Endometrium (tissue), 2 donors: Measurements from ENCODE around the gene LILRA2.
"Not testable (repeated sequence)": the region's sequence is repeated elsewhere in the genome, so short reads cannot be mapped to it uniquely, and the experiment has no call there.

Source experiments
- FAIRE-seq: peaks from 2 replicates; lab custom pipeline; 2012; peaks lifted over from hg19 to GRCh38; lab: Jason Lieb, UNC
- donor health status: control.
- donor health status: control.

LILRA2 gene

DNA sequence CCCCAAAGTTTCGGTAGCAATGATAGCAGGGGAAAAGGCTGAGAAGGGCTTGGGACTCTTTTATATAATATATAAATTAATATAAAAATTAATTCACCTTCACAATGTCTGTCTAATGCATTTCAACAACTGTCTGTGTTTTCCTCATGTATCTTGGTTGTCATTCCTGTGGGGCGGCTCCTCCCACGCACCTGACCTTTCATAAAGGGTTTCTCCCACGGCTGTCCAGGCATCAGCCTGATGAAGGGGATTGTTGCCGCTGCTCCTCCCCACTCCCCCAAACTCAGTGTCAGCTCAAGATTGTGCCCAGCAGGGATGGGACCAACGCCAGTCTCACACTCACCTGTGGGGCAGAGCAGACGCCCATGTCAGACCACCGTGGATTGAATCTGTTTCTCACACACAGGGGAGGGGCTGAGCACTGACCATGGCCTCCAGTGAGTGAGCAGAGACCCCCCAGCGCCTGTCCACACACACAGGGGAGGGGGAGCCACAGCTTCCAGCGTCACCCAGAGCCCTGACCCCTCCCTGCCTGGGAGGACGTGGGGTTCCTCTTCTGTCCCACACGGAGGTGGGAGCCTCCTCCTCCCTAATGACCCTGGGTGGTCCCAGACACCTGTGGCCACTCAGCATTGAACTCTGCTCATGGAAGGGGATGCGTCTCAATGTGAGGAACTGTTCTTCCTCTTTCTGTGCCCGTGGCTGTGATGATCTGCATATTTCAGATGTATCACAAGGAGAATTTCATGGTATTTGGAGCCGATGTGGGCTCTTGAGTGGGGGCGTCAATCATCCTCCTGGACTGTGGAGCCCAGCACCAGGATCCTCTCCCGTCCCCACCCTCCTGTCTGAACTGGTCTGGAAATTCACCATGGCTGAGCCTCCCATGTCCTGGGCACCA lies 1.6 kb upstream of the LILRA2 start:
- FAIRE-seq: not testable (repeated sequence)

DNA sequence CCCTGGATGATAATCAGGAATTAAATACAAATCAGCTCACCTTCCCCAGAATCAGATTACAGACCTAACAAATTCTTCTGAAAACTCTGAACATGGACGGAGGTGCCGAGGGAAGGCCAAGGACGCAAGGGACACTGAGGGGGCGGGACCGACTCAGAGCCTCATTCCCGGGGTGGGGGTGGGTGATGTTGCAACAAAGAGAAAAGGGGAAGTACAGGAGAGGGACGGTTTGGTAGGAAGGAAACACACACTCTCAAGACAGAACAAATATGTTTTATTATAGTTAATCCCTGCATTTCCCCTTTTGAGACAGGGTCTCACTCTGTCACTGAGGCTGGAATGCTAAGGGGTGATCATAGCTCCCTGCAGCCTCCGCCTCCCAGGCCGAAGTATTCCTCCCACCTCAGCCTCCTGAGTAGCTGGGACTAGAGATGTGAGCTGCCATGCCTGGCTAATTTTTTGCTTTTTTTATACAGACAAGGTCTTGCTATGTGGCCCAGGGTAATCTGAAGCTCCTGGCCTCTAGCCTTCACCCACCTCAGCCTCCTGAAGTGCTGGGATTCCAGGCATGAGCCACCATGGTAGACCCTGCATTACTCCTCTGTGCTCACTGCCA lies 786 bp upstream of the LILRA2 start:
- FAIRE-seq: no peak

DNA sequence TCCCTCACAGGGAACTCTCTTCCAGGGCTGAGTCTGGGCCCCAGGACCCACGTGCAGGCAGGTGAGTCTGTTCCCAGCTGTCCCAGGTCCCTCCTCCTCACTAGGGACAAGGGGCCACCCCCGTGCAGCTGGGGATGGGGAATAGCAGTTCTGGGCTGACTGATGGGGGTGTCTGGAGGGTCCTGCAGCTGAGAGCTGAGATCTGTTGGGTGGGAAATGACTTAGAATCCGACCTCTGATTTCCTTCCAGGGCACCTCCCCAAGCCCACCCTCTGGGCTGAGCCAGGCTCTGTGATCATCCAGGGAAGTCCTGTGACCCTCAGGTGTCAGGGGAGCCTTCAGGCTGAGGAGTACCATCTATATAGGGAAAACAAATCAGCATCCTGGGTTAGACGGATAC lies 461 bp downstream of the LILRA2 start:
- FAIRE-seq: no peak

DNA sequence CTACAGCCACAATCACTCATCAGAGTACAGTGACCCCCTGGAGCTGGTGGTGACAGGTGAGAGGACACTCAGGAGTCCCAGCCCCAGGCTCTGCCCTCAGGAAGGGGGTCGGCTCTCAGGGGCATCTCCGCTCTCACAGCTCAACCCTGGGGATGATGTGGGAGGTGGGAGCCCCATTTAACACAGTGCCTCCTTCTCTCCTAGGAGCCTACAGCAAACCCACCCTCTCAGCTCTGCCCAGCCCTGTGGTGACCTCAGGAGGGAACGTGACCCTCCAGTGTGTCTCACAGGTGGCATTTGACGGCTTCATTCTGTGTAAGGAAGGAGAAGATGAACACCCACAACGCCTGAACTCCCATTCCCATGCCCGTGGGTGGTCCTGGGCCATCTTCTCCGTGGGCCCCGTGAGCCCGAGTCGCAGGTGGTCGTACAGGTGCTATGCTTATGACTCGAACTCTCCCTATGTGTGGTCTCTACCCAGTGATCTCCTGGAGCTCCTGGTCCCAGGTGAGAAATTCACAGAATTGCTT lies 1.0 kb downstream of the LILRA2 start:
- no peak for FAIRE-seq

DNA sequence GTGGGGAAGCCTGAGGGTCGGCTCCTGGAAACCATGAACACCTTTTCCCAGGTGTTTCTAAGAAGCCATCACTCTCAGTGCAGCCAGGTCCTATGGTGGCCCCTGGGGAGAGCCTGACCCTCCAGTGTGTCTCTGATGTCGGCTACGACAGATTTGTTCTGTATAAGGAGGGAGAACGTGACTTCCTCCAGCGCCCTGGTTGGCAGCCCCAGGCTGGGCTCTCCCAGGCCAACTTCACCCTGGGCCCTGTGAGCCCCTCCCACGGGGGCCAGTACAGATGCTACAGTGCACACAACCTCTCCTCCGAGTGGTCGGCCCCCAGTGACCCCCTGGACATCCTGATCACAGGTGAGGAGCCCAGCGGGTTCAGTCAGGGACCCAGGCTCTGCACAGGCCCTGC lies 1.6 kb downstream of the LILRA2 start:
- not testable (repeated sequence) for FAIRE-seq

DNA sequence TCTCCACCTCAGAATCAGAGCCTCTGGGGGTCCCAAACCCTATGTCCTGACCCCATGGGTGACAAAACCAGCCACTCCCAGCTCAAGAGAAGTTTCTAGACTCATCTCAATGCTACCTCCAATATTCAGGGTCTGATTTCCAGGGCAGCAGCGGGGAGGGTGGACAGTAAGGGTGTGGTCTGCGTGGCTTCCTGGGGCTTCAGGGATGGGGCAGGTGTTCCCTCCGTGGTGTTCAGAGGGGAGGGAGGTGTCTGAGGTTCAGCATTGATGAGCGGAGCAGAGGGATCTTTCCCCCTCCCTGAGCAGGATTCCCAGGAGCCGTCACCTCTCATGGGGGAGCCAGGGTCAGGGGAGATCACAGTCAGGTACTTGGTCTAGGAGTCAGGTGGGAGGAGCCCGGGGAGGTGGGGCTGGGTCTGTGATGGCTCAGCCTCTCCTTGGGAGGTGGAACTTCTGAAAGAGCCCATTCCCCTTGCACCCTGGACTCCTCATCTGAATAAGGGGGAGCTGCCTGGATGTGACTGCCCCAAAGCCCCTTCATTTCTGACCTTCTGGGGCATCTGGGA lies 2.9 kb downstream of the LILRA2 start:
- FAIRE-seq: no peak

DNA sequence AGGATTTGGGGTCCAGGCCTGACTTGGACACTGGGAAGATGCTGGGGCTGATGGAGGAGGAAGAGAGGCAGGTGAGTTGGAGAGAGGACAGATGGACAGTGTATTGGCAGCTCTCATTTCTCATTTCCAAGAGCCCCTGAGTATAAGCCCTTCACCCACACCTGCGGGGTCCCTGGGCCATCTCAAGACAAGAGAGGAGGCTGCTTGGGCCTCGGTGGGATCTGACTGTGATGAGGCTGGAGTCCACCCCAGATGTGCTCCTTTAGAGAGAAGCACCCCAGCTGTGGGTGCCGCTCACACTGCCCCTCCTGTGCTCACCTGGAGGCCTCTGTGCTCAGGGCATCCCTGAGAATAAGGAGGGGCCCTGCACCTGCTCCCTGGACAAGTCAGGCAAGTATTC lies 3.7 kb downstream of the LILRA2 start:
- no peak for FAIRE-seq

DNA sequence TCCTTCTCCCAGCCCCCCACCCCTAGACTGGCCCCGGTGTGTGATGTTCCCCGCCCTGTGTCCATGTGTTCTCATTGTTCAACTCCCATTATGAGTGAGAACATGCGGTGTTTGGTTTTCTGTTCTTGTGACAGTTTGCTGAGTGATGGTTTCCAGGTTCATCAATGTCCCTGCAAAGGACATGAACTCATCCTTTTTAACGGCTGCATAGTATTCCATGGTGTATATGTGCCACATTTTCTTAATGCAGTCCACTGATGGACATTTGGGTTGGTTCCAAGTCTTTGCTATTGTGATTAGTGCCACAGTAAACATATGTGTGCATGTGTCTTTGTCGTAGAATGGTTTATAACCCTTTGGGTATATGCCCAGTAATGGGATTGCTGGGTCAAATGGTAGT lies 4.7 kb downstream of the LILRA2 start:
- FAIRE-seq: not testable (repeated sequence)

DNA sequence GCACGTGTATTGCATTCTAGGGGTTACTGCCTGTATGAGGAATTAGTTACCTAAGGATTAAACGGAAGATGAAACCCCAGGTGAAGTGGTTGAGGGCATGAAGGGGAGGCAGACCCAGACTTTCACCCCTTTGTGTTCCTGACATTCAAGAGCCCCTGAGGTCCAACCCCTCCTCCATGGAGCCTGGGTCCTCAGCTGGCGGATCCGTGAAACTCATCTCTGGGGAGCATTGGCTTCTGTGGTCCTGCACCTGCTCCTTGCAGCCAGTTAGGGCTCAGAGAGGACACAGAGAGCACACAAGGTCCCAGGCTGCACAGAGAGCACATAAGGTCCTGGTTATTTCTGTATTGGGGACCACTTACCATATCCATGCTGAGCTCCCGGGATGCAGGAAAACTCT lies 12.8 kb downstream of the LILRA2 start:
- FAIRE-seq: no peak

DNA sequence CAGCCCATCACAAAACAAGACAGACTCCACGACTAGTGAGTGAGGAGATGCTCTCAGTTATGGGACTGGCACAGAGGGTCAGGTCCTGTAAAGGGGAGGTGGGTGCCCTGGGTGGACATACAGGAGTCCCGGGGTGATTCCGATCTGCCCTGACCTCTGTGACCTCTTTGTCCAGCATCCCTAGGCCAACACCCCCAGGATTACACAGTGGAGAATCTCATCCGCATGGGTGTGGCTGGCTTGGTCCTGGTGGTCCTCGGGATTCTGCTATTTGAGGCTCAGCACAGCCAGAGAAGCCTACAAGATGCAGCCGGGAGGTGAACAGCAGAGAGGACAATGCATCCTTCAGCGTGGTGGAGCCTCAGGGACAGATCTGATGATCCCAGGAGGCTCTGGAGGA lies 13.4 kb downstream of the LILRA2 start:
- FAIRE-seq: no peak

DNA sequence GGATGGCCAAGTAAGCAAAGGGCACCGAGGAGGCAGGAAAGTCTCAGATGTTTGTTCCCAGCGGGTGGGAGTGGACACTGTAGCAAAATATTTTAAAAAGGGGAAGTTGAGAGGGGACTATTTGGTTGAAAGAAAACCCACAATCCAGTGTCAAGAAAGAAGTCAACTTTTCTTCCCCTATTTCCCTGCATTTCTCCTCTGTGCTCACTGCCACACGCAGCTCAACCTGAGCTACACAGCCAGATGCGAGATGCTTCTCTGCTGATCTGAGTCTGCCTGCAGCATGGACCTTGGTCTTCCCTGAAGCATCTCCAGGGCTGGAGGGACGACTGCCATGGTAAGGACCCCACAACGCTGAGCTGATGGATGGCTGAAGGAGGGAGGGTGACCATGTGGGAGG lies 19.9 kb downstream of the LILRA2 start, which contains the start of gene LILRA1:
LILRA1 (plus strand) TSS at position 188 of the 400 bp plus-strand sequence. CDS start 613 bp downstream, outside the sequence.
- not testable (repeated sequence) for FAIRE-seq

DNA sequence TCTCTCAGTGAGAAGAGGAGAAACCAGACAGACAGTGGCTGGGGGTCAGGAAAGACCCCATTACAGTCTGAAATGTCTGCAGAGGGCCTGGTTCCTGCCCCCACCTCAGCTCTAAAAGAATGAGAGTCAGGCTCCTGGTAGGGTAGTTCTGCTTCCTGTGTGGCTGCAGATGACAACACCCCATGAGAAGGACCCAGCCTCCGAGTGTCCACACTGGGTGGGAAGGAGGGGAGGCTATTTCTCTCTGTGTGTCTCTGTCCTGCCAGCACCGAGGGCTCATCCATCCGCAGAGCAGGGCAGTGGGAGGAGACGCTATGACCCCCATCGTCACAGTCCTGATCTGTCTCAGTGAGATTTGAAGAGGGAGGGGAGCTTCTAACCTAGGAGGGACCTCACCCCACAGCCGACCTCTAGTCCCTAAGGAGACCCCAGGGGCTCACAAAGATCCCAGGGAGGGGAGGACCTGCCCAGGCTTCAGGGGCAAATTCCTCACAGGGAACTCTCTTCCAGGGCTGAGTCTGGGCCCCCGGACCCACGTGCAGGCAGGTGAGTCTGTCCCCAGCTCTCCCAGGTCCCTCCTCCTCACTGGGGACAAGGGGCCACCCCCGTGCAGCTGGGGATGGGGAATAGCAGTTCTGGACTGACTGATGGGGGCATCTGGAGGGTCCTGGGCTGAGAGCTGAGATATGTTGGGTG lies 20.5 kb downstream of the LILRA2 start:
- FAIRE-seq: not testable (repeated sequence)

DNA sequence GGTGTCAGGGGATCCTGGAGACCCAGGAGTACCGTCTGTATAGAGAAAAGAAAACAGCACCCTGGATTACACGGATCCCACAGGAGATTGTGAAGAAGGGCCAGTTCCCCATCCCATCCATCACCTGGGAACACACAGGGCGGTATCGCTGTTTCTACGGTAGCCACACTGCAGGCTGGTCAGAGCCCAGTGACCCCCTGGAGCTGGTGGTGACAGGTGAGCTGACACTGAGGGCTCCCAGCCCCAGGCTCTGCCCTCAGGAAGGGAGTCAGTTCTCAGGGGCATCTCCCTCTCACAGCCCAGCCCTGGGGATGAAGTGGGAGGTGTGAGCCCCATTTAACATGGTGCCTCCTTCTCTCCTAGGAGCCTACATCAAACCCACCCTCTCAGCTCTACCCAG lies 21.1 kb downstream of the LILRA2 start:
- FAIRE-seq: no peak

DNA sequence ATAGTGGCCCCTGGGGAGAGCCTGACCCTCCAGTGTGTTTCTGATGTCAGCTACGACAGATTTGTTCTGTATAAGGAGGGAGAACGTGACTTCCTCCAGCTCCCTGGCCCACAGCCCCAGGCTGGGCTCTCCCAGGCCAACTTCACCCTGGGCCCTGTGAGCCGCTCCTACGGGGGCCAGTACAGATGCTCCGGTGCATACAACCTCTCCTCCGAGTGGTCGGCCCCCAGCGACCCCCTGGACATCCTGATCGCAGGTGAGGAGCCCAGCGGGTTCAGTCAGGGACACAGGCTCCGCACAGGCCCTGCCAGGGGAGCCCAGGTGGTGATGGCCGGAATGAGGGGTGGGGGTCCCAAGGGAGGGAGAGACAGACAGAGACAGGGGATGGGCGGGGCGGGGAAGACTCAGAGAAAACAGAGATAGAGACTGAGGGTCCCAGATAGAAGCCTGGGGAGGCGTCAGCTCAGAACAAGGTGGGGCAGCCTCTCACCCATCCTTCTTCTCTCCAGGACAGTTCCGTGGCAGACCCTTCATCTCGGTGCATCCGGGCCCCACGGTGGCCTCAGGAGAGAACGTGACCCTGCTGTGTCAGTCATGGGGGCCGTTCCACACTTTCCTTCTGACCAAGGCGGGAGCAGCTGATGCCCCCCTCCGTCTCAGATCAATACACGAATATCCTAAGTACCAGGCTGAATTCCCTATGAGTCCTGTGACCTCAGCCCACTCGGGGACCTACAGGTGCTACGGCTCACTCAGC lies 22.3 kb downstream of the LILRA2 start:
- FAIRE-seq: not testable (repeated sequence)

DNA sequence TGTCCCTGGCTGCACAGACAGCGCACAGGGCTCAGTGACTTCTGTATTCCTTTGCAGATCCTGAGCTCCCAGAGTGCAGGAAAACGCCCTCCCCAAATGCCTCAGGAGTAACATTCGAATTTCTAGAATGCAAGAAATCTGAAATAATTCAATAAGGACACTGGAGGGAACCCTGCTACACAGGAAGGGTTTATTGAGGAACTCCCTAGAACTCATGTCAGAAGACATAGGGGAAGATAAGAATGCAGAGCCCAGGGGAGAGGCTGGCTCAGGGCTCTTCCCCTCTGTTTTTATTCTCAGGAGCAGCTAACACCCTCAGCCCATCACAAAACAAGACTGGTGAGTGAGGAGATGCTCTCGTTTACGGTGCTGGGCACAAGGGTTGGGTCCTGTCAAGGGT lies 26.6 kb downstream of the LILRA2 start:
- no peak for FAIRE-seq

DNA sequence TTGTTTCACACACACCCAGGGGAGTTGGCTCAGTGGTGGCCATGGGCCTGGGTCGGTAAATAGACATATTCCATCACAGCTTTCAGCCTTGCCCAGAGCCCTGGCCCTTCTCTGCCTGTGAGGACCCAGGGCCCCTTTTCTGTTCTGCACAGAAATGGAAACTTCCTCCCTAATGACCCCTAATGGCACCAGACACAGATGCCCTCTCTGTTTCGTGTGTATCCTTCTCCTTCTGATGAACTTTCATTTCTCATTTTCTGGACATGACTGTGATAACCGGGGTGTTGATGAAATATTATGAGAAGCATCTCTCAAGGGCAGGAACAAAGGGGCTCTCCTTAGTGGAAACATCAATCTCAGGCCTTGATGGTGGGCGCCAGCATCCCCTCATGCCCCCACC lies 32.6 kb downstream of the LILRA2 start:
- no peak for FAIRE-seq

DNA sequence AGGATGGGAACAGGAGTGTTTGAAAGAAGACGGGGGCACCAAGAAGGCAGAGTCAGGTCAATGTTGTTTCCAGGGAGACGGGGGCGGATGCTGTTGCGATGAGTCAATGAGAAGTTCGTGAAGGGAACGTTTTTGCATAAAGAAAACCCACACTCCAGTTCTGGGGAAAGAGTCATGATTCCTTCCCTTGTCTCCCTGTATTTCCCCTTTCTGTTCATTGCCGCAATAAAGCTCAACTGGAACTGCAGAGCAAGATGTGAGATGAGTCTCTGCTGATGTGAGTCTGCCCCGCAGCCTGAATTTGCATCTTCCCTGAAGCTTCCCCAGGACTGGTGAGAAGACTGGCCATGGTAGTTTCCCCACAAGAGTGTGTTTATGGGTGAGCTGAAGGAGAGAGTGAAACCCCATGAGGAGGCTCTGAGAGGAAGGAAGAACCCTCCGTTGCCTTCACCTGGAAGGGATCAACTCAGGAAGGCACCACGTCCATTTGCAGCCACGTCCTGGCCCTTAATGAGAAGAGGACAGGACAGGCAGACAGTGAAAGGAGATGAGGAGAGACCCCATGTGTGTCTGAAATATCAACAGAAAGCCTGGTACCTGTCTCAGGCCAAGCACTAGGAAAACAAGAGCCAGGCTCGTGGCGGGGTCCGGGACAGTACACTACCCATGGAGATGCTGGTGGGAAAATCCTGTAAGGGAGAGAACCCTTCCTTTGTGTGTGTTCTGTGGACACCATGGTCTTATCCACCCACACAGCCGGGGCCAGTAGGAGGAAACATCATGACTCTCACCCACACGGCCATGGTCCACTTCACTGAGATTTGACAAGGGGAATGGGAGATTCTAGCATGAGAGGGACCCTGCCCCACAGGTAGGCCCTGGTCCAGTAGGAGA lies 33.5 kb downstream of the LILRA2 start:
- FAIRE-seq: no peak

DNA sequence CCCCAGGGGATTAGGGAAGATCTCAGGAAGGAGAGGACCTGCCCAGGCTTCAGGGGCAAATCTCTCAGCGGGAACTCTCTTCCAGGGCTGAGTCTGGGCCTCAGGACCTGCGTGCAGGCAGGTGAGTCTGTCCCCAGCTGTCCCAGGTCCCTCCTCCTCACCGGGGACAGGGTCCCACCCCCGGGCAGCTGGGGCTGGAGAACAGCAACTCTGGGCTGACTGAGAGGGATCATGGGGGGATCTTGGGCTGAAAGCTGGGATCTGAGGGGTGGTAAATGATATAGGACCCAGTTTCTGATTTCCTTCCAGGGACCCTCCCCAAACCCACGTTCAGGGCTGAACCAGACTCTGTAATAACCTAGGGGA lies 34.2 kb downstream of the LILRA2 start:
- FAIRE-seq: no peak

DNA sequence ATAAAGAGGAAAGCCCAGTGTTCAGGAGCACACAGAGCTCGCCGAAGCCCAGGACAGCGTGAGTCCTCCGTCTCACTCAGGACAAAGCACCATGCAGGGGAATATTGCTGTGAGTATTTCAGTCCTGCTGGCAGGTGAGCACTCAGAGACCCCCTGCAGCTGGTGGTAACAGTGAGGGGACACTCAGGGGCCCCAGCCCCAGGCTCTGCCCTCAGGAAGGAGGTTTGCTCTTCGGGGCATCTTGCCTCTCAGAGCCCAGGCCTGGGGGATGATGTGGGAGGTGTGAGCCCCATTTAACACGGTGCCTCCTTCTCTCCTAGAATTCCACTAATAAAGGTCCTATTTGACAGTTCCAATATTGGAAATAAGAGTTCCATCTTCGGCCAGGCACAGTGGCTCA lies 34.6 kb downstream of the LILRA2 start:
- no peak for FAIRE-seq

DNA sequence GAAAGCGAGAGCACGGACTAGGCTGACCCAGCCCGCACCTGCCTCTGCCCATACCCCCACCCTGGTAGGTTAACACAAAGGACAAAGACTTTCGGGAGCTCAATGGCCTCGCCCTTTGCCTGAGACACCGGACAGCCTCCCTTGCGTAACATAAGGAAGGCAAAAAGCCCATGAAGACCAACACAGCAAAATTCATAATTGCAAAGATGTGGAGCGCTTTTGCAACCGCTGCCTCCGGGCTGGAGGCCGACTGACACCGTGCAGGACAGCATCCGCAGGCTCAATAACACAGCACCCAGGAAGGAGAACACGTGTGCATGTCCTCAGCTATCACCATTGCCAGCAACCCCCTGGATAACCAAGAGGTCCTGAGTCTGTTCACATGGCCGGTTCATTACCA lies 35.2 kb downstream of the LILRA2 start:
- no peak for FAIRE-seq

DNA sequence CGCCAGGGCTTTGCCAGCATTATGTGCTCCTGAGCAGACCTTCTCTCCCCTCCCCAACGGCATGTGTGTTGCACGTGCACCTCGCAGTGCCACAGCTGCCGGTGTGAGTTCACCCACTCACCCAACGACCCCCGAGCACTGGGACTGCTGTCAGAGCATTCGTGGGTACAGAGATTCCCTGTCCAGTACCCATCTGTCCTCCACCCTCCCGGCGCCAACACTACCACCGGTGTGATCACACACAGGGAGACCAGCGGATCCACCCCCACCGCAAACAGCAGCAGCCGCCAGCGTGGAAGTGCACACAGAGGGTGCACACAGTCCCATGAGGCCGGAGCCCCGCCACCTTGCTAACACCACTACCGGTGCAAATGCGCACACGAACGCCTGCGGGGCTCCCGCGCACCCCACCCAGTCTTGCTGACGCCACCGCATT lies 35.8 kb downstream of the LILRA2 start:
- FAIRE-seq: no peak
